Calu3 (cell line): ENCODE results near the gene CARMIL1. TPM values are rescaled to one million over a fixed set of nuclear protein-coding genes. Genes with fewer than 3 reads are reported as not detected.
A peak's percentile ranks its signal among the peaks of the same experiment; 100 is the strongest.

Experiments
- BruUV-seq: library from RNA; stranded (reverse); fragments of 400-500 nt; replicated peaks from 2 replicates; lab custom pipeline; 2021; lab: Mats Ljungman, UMichigan
- CTCF ChIA-PET: fragments of 300-600 bp; sonication (Branson Sonifier 250); formaldehyde crosslinking; loops from one replicate; lab custom pipeline; 2022; ENCODE audit warnings: antibody characterized with exemption; lab: Charles Lee
- DNase-seq: peaks from one replicate; pipeline ENCODE4 v3.0.0; 2022
- H3K27ac Mint-ChIP-seq: one replicate; pipeline ENCODE4 v1.8.0; 2022; ENCODE audit warnings: mixed read lengths; ENCODE audit not compliant: unreplicated experiment
- H3K27me3 Mint-ChIP-seq: one replicate; pipeline ENCODE4 v1.8.0; 2022; ENCODE audit warnings: mixed read lengths; ENCODE audit not compliant: unreplicated experiment
- H3K36me3 Mint-ChIP-seq: one replicate; pipeline ENCODE4 v1.8.0; 2022; ENCODE audit warnings: mild to moderate bottlenecking, moderate library complexity, mixed read lengths; ENCODE audit not compliant: insufficient read depth, unreplicated experiment
- H3K4me1 Mint-ChIP-seq: one replicate; pipeline ENCODE4 v1.8.0; 2022; ENCODE audit warnings: mild to moderate bottlenecking, low read depth, mixed read lengths; ENCODE audit not compliant: unreplicated experiment
- H3K4me3 Mint-ChIP-seq: one replicate; pipeline ENCODE4 v1.8.0; 2022; ENCODE audit warnings: mild to moderate bottlenecking, low read depth, moderate library complexity, mixed read lengths; ENCODE audit not compliant: unreplicated experiment
- H3K9me3 Mint-ChIP-seq: one replicate; pipeline ENCODE4 v1.8.0; 2022; ENCODE audit warnings: low read depth, mixed read lengths; ENCODE audit not compliant: unreplicated experiment
- intact Hi-C: fragments of 100-400 bp; cut with micrococcal nuclease; formaldehyde crosslinking; loops from one replicate; pipeline ENCODE4 v1.10.0; 2022; ENCODE audit not compliant: unreplicated experiment
- total RNA-seq: library from RNA; stranded (reverse); gene quantifications from 2 replicates; pipeline ENCODE4 v1.2.3, GENCODE V29; 2022
- TF ChIP-seq, protein P1 (sequence below): fragments of 200-600 bp; IDR thresholded peaks from one replicate; pipeline ENCODE4 v1.8.0; 2022; ENCODE audit warnings: antibody characterized with exemption; ENCODE audit not compliant: unreplicated experiment

Gene CARMIL1
- total RNA-seq, 1 experiment from 2014 or later: 92.4 TPM

DNA sequence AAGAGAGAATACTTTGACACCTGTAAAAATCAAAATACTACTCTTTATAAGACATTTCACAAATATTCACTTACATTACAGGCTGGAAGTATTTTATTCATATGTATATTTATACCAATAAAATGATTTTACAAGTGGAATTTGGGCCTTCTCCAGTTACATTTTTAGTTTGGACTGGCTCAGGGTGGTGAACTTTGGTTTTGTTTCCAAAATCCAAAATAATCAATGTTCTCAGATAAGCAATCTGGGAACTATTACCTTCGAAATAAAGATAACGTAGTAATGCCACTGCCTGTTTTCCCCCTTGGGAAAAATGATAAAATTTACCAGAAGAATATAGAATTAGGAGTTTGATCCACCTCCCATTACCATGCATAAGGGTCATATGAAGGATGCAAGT, 341.2 kb downstream of the CARMIL1 start:
- Mint-ChIP-seq H3K4me3 (no peak overlapping the region), H3K27ac (no peak overlapping the region), H3K9me3 (no peaks in the 10 kb centered on the region), H3K36me3 (peaks cover 11% of the 10 kb centered on the region), H3K4me1 (no peaks in the 10 kb centered on the region), H3K27me3 (no peaks in the 10 kb centered on the region)
- DNase-seq: no peak
- intact Hi-C loops: no loop called here
- TF ChIP-seq, protein P1, sequence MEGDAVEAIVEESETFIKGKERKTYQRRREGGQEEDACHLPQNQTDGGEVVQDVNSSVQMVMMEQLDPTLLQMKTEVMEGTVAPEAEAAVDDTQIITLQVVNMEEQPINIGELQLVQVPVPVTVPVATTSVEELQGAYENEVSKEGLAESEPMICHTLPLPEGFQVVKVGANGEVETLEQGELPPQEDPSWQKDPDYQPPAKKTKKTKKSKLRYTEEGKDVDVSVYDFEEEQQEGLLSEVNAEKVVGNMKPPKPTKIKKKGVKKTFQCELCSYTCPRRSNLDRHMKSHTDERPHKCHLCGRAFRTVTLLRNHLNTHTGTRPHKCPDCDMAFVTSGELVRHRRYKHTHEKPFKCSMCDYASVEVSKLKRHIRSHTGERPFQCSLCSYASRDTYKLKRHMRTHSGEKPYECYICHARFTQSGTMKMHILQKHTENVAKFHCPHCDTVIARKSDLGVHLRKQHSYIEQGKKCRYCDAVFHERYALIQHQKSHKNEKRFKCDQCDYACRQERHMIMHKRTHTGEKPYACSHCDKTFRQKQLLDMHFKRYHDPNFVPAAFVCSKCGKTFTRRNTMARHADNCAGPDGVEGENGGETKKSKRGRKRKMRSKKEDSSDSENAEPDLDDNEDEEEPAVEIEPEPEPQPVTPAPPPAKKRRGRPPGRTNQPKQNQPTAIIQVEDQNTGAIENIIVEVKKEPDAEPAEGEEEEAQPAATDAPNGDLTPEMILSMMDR: no peak
- no TSS peak for BruUV-seq
- CTCF ChIA-PET: no interaction called here

DNA sequence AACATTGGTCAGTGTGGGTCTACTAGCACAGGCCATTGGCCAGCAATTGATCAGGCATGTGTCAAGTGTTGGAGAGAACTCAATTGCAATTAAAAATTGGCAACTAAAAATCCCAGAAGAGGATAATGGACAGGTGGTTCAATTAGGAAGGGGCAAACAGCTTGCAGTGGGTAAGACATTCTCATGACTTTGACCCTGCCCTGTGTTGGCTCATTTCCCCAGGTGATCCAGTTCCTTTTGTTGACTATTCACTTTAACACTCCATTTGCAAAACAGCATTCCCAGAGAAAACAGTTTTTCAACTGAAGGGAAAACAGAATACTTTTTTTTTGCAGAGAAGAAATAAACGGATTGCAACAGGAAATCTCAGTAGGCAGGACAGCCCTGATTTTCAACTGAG, 343.9 kb downstream of the CARMIL1 start:
- no peak for DNase-seq
- TF ChIP-seq, protein P1: no peak
- no peaks in the 10 kb centered on the region for H3K9me3 Mint-ChIP-seq
- CTCF ChIA-PET: no interaction called here
- no peak overlapping the region for H3K4me3 Mint-ChIP-seq
- H3K4me1 Mint-ChIP-seq: no peaks in the 10 kb centered on the region
- intact Hi-C loops: no loop called here
- H3K27me3 Mint-ChIP-seq: no peaks in the 10 kb centered on the region
- no peak overlapping the region for H3K27ac Mint-ChIP-seq
- BruUV-seq: no TSS peak
- peaks cover 11% of the 10 kb centered on the region for H3K36me3 Mint-ChIP-seq

DNA sequence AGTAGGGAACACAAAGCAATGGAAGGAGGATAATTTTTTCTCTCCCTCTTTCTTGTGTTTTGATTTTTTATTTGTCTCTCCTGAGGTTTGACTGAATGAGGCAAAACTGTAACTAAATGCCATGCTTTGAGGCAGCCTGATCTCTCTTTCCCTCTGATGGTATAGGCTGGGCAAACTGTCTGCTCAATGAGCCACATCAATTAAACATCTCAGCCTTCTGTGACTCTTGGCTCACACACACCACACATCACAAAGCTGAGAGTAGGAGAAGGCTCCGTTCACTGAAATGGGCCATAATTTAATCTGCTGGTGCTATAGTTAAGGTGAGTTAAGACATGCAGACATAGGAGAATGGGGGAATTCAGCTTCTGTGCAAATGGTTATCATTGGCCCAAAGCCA, 344.7 kb downstream of the CARMIL1 start:
- H3K36me3 Mint-ChIP-seq: peaks cover 11% of the 10 kb centered on the region
- H3K9me3 Mint-ChIP-seq: no peaks in the 10 kb centered on the region
- DNase-seq: no peak
- no peaks in the 10 kb centered on the region for H3K4me1 Mint-ChIP-seq
- H3K27ac Mint-ChIP-seq: no peak overlapping the region
- BruUV-seq: TSS peak; percentile 7
- H3K27me3 Mint-ChIP-seq: no peaks in the 10 kb centered on the region
- CTCF ChIA-PET: interaction anchor here (0.5 to 1.6 kb wide), 2 partner anchors 18 to 127 kb away, joined by 3 to 5 read pairs; no protein-coding TSS in a partner anchor
- TF ChIP-seq, protein P1: no peak
- intact Hi-C loops: no loop called here
- no peak overlapping the region for H3K4me3 Mint-ChIP-seq

DNA sequence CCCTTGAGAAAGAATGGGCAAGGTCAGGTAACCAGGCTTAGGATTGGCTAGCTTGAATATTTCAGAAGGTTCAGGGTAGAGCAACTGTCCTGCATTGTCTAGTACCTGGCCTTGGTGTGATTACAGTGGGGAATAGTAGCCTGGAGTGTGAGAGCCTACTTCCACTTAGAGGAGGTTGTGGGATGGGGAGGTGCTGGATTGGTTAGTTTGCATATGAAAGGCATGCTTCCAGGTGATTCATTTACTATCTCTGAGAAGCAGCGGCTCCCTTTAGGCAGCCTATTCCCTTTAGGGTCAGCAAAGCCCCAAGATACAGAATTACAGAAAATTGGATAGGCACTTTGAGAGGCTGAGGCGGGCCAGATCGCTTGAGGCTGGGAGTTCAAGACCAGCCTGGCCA, 347.8 kb downstream of the CARMIL1 start:
- Mint-ChIP-seq H3K27me3 (no peaks in the 10 kb centered on the region), H3K4me1 (no peaks in the 10 kb centered on the region), H3K4me3 (no peak overlapping the region), H3K36me3 (peaks cover 6% of the 10 kb centered on the region), H3K9me3 (no peaks in the 10 kb centered on the region), H3K27ac (no peak overlapping the region)
- BruUV-seq: no TSS peak
- DNase-seq: no peak
- TF ChIP-seq, protein P1: no peak
- CTCF ChIA-PET: no interaction called here
- intact Hi-C loops: no loop called here
